ENCODE results near the gene CDS2.

DNA sequence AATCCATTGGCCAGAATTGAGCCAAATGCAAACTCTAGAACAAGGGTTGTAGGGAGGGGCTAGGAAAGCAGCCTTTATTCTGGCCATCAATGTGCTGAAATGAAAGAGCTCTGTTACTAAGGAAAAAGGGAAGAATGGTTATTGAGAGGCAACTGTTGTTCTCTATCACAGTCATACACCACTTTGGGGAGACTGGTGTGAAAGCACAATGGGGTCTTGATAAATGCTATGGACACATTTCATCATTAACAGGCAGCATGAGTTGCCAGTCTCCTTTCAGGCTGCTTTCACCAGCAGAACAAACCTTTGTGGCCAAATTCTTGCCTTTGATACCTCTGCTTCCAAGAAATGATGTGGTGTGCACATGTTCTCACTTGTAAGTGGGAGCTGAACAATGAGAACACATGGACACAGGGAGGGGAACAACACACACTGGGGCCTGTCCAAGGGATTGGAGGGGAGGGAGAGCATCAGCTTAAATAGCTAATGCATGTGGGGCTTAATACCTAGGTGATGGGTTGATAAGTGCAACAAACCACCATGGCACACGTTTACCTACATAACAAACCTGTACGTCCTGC lies 86.2 kb downstream of the CDS2 start:
- TF ChIP-seq, protein P1, sequence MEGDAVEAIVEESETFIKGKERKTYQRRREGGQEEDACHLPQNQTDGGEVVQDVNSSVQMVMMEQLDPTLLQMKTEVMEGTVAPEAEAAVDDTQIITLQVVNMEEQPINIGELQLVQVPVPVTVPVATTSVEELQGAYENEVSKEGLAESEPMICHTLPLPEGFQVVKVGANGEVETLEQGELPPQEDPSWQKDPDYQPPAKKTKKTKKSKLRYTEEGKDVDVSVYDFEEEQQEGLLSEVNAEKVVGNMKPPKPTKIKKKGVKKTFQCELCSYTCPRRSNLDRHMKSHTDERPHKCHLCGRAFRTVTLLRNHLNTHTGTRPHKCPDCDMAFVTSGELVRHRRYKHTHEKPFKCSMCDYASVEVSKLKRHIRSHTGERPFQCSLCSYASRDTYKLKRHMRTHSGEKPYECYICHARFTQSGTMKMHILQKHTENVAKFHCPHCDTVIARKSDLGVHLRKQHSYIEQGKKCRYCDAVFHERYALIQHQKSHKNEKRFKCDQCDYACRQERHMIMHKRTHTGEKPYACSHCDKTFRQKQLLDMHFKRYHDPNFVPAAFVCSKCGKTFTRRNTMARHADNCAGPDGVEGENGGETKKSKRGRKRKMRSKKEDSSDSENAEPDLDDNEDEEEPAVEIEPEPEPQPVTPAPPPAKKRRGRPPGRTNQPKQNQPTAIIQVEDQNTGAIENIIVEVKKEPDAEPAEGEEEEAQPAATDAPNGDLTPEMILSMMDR (IDR thresholded peaks at IDR 0.05; ENCODE audit: low read depth, low read length): no peak
- no peak for TF ChIP-seq POLR2A (IDR thresholded peaks at IDR 0.05; ENCODE audit: extremely low read depth, insufficient read length)
- TF ChIP-seq, protein P2, sequence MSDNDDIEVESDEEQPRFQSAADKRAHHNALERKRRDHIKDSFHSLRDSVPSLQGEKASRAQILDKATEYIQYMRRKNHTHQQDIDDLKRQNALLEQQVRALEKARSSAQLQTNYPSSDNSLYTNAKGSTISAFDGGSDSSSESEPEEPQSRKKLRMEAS (IDR thresholded peaks at IDR 0.05; ENCODE audit: low read depth, low read length): no peak

Measured in NB4 (cell line).